T-helper 22 cell (primary cell): ENCODE measurements around the gene AK4.

ENCODE experiments used
- DNase-seq: peaks from one replicate; pipeline ENCODE4 v3.0.0-alpha.2; 2020; ENCODE audit warnings: low read depth

Gene AK4

GRCh38 chr1:65279070-65279779 lies 131.2 kb downstream of the AK4 start:
- DNase-seq = no peak
